ENCODE data around the gene SORCS2.

- no peak for TF ChIP-seq MAX (IDR thresholded peaks at IDR 0.05; ENCODE audit: low read depth)
- no peak for TF ChIP-seq CTCF (IDR thresholded peaks at IDR 0.05)
- TF ChIP-seq FOSL2 (IDR thresholded peaks at IDR 0.05; ENCODE audit: borderline replicate concordance, low read depth), result no peak
- no peak for TF ChIP-seq RAD21 (IDR thresholded peaks at IDR 0.05; ENCODE audit: low read length)
- TF ChIP-seq POLR2AphosphoS5 (IDR thresholded peaks at IDR 0.05; ENCODE audit: low read depth, low read length), result no peak
- no peak for TF ChIP-seq NFIC (IDR thresholded peaks at IDR 0.05; ENCODE audit: borderline replicate concordance)
- no peak for TF ChIP-seq REST (IDR thresholded peaks at IDR 0.05; ENCODE audit: low read depth, low read length)
- TF ChIP-seq USF2 (IDR thresholded peaks at IDR 0.05; ENCODE audit: borderline replicate concordance, low read depth, low read length), result no peak
- no peak for TF ChIP-seq TEAD4 (IDR thresholded peaks at IDR 0.05; ENCODE audit: borderline replicate concordance, insufficient read depth)
- no peak for TF ChIP-seq EP300 (IDR thresholded peaks at IDR 0.05; ENCODE audit: borderline replicate concordance in 1 of 2, low read depth in 1 of 2, low read length in 1 of 2)
- no peak for TF ChIP-seq PBX3 (IDR thresholded peaks at IDR 0.05)
- no peak for TF ChIP-seq RFX5 (IDR thresholded peaks at IDR 0.05; ENCODE audit: low read length)
- TF ChIP-seq TAF1 (IDR thresholded peaks at IDR 0.05; ENCODE audit: borderline replicate concordance, low read depth, low read length), result no peak
- TF ChIP-seq YY1 (IDR thresholded peaks at IDR 0.05; ENCODE audit: low read depth), result no peak
Measured at GRCh38 chr4:7248857-7249256, 56.5 kb downstream of the SORCS2 start.

Data from SK-N-SH (cell line).